Keratinocyte (primary cell): ENCODE measurements around the gene TLCD3B. TPM values are rescaled to one million over a fixed set of nuclear protein-coding genes. Genes with fewer than 3 reads are reported as not detected.

Experiments used
- DNase-seq: peaks from one replicate; pipeline ENCODE4 v3.0.0-alpha.2; 2011; ENCODE audit warnings: low read depth, missing footprints, low spot score
- FAIRE-seq: peaks from 2 replicates; lab custom pipeline; 2011; peaks lifted over from hg19 to GRCh38; lab: Jason Lieb, UNC
- H2AFZ ChIP-seq: 2 replicates; pipeline ENCODE4 v1.6.0; 2012; ENCODE audit warnings: low read length, control low read depth, inconsistent platforms; ENCODE audit not compliant: control insufficient read depth
- H3K27ac ChIP-seq: 2 replicates; pipeline ENCODE4 v1.5.1; 2011; ENCODE audit warnings: low read length; ENCODE audit not compliant: control insufficient read depth, insufficient read depth
- H3K27me3 ChIP-seq: 3 replicates; pipeline ENCODE4 v1.6.0; 2011; ENCODE audit warnings: low read length; ENCODE audit not compliant: control insufficient read depth, insufficient read depth; ENCODE audit errors: extremely low read depth
- H3K36me3 ChIP-seq, 2 experiments: 2 replicates in 1 of 2; 3 replicates in 1 of 2; pipeline ENCODE4 v1.5.1; 2011; ENCODE audit warnings: low read length in 2 of 2, mild to moderate bottlenecking in 1 of 2; ENCODE audit not compliant: control insufficient read depth in 2 of 2, insufficient read depth in 2 of 2; ENCODE audit errors: extremely low read depth in 1 of 2
- H3K4me1 ChIP-seq: 3 replicates; pipeline ENCODE4 v1.5.1; 2011; ENCODE audit warnings: low read length; ENCODE audit not compliant: control insufficient read depth, insufficient read depth; ENCODE audit errors: extremely low read depth
- H3K4me2 ChIP-seq: 3 replicates; pipeline ENCODE4 v1.6.0; 2011; ENCODE audit warnings: low read depth, low read length; ENCODE audit not compliant: control insufficient read depth, insufficient read depth; ENCODE audit errors: extremely low read depth
- H3K4me3 ChIP-seq, 3 experiments: fragments of 200-600 bp in 1 of 3; sonication (generic) in 1 of 3; 2 replicates in 2 of 3; 3 replicates in 1 of 3; pipeline ENCODE4 v1.5.1; 2011 to 2016; ENCODE audit warnings: low read length in 3 of 3, mild to moderate bottlenecking in 3 of 3, control low read depth in 2 of 3, inconsistent platforms in 1 of 3, low read depth in 1 of 3, mixed read lengths in 1 of 3, mixed run types in 1 of 3, moderate library complexity in 1 of 3; ENCODE audit not compliant: control insufficient read depth in 2 of 3, insufficient read depth in 2 of 3; ENCODE audit errors: extremely low read depth in 1 of 3
- H3K79me2 ChIP-seq: 2 replicates; pipeline ENCODE4 v1.6.0; 2012; ENCODE audit warnings: low read length; ENCODE audit not compliant: control insufficient read depth, insufficient read depth
- H3K9ac ChIP-seq: 3 replicates; pipeline ENCODE4 v1.6.0; 2011; ENCODE audit warnings: low read length; ENCODE audit not compliant: control insufficient read depth, insufficient read depth; ENCODE audit errors: extremely low read depth
- H3K9me1 ChIP-seq: 3 replicates; pipeline ENCODE4 v1.6.0; 2011; ENCODE audit warnings: low read length; ENCODE audit not compliant: control insufficient read depth, insufficient read depth; ENCODE audit errors: extremely low read depth
- H3K9me3 ChIP-seq: 2 replicates; pipeline ENCODE4 v1.5.1; 2012; ENCODE audit warnings: low read depth, low read length; ENCODE audit not compliant: control insufficient read depth
- H4K20me1 ChIP-seq: 3 replicates; pipeline ENCODE4 v1.6.0; 2011; ENCODE audit warnings: low read length; ENCODE audit not compliant: control insufficient read depth, insufficient read depth; ENCODE audit errors: extremely low read depth
- EZH2 ChIP-seq: IDR thresholded peaks from one replicate; pipeline ENCODE4 v1.6.1; 2012; ENCODE audit warnings: inconsistent platforms, mild to moderate bottlenecking, low read length, moderate library complexity
- dilution Hi-C: fragments of 300-500 bp; cut with MboI; formaldehyde crosslinking; loops from one replicate; pipeline ENCODE4 v1.7.0; 2020; ENCODE audit warnings: low sequenced_read_pairs; ENCODE audit not compliant: extremely low pct_ligation_motif_present
- polyA plus RNA-seq, 5 experiments: library from polyadenylated mRNA; depleted of rRNA in 3 of 5; stranded (reverse) in 3 of 5; stranded (forward) in 1 of 5; unstranded in 1 of 5; fragments of >200 nt; gene quantifications; 1 replicate in 1 of 5; 2 replicates in 3 of 5; 3 replicates in 1 of 5; pipeline versions ENCODE4 v1.2.1 to v1.2.3, GENCODE V29; 2011 to 2012; ENCODE audit warnings: missing spikeins in 2 of 5, low read depth in 1 of 5, low replicate concordance in 1 of 5
- TF ChIP-seq, protein P1 (sequence below), 3 experiments: IDR thresholded peaks in 1 of 3; conservative IDR thresholded peaks in 1 of 3; optimal IDR thresholded peaks in 1 of 3; 2 replicates in 2 of 3; 3 replicates in 1 of 3; pipeline versions ENCODE3 to v1.5.1; 2011; ENCODE audit warnings: low read length in 3 of 3, mild to moderate bottlenecking in 3 of 3, moderate library complexity in 2 of 3, control low read depth in 1 of 3, inconsistent platforms in 1 of 3; ENCODE audit not compliant: insufficient read depth in 2 of 3; ENCODE audit errors: extremely low read depth in 1 of 3

The TLCD3B gene
- polyA plus RNA-seq, 1 donor (not counting 4 experiments of a cell fraction or from before 2014, with no cell fraction given) = not detected

DNA sequence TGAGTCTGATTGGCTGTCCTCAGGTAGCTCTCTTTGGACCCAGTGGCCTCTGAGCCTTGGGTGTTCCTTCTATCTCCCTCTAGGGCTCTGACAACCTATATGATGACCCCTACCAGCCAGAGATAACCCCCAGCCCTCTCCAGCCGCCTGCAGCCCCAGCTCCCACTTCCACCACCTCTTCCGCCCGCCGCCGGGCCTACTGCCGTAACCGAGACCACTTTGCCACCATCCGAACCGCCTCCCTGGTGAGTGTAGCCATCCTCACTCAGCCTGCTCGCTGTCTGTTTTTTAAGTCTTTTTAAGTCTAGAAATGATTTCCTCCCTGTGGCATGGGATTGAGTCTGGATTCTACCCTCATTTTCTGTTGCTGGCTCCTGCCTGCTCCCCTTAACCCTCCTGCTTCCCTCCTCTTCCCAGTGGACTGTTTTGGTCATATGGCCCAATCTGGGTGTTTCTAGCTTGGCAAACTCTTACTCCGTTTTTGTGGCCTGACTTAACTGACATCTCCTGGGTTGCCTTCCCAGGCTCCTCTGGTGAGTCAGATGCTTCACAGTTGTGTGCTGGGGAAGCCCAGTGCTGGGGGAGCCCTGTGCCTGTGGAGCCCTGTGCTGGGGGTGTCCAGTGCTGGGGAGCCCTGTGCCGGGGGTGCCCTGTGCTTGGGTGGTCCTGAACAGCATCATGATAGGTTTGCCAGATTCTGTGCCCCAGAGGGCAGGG is 47.5 kb downstream of the TLCD3B start:
- Histone ChIP-seq H3K4me2 (no peak overlapping the region), H3K27me3 (no peaks in the 10 kb centered on the region), H3K9me3 (no peaks in the 10 kb centered on the region), H3K4me3 (no peak overlapping the region), H3K36me3 (peaks cover 56 to 67% of the 10 kb centered on the region in 2 experiments), H4K20me1 (no peaks in the 10 kb centered on the region), H2AFZ (no peak overlapping the region), H3K9me1 (no peaks in the 10 kb centered on the region), H3K9ac (no peak overlapping the region), H3K4me1 (no peaks in the 10 kb centered on the region), H3K79me2 (peaks cover 2% of the 10 kb centered on the region), H3K27ac (no peak overlapping the region)
- FAIRE-seq = no peak
- DNase-seq = no peak
- dilution Hi-C loops = no loop called here
- TF ChIP-seq EZH2 = no peak
- TF ChIP-seq, protein P1, sequence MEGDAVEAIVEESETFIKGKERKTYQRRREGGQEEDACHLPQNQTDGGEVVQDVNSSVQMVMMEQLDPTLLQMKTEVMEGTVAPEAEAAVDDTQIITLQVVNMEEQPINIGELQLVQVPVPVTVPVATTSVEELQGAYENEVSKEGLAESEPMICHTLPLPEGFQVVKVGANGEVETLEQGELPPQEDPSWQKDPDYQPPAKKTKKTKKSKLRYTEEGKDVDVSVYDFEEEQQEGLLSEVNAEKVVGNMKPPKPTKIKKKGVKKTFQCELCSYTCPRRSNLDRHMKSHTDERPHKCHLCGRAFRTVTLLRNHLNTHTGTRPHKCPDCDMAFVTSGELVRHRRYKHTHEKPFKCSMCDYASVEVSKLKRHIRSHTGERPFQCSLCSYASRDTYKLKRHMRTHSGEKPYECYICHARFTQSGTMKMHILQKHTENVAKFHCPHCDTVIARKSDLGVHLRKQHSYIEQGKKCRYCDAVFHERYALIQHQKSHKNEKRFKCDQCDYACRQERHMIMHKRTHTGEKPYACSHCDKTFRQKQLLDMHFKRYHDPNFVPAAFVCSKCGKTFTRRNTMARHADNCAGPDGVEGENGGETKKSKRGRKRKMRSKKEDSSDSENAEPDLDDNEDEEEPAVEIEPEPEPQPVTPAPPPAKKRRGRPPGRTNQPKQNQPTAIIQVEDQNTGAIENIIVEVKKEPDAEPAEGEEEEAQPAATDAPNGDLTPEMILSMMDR (optimal IDR thresholded peaks at IDR 0.05 in 1 of 3, IDR thresholded peaks at IDR 0.05 in 1 of 3, conservative IDR thresholded peaks at IDR 0.05 in 1 of 3; ENCODE audit: extremely low read depth in 1 of 3, insufficient read depth in 2 of 3, low read length in 3 of 3) = no peak

GRCh38 chr16:29982560-29983419 is 48.3 kb downstream of the TLCD3B start:
- H3K4me2 ChIP-seq = no peak overlapping the region
- no peak overlapping the region for H3K27ac ChIP-seq
- TF ChIP-seq, protein P1 (optimal IDR thresholded peaks at IDR 0.05 in 1 of 3, IDR thresholded peaks at IDR 0.05 in 1 of 3, conservative IDR thresholded peaks at IDR 0.05 in 1 of 3; ENCODE audit: extremely low read depth in 1 of 3, insufficient read depth in 2 of 3, low read length in 3 of 3) = no peak
- no peak for TF ChIP-seq EZH2
- dilution Hi-C loops = no loop called here
- no peaks in the 10 kb centered on the region for H3K27me3 ChIP-seq
- H3K79me2 ChIP-seq = peaks cover 5% of the 10 kb centered on the region
- H3K9ac ChIP-seq = no peak overlapping the region
- no peaks in the 10 kb centered on the region for H3K9me1 ChIP-seq
- peaks cover 56 to 68% of the 10 kb centered on the region in 2 experiments for H3K36me3 ChIP-seq
- no peak overlapping the region for H3K4me3 ChIP-seq
- peaks cover under 1% of the 10 kb centered on the region for H4K20me1 ChIP-seq
- no peaks in the 10 kb centered on the region for H3K9me3 ChIP-seq
- H2AFZ ChIP-seq = no peak overlapping the region
- FAIRE-seq = no peak
- DNase-seq = no peak
- H3K4me1 ChIP-seq = no peaks in the 10 kb centered on the region
